ENCODE measurements around the gene RERE. TPM values are rescaled to one million over a fixed set of nuclear protein-coding genes. Genes with fewer than 3 reads are reported as not detected.
"Not testable (repeated sequence)": the region's sequence is repeated elsewhere in the genome, so short reads cannot be mapped to it uniquely, and the experiment has no call there.

Gene RERE
- polyA plus RNA-seq, 5 donors, result 104 to 119 (median 112) TPM

DNA sequence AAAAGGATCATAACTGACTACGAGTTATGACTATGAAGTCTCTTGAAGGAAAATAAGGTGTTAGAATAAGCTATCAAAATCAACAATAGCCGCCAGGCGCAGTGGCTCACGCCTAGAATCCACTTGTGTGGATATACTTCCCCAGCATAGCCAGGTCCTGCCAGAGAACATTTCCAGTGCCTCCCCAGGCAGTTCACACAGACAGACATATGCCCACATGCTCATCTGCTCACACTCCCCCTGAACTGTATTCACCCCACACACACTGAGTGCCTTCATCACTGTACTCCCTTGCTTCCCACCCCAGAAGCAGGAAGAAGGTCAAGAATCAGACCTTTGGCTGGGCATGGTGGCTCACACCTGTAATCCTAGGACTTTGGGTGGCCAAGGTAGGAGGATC is 6.5 kb downstream of the RERE start:
- no peak for DNase-seq

DNA sequence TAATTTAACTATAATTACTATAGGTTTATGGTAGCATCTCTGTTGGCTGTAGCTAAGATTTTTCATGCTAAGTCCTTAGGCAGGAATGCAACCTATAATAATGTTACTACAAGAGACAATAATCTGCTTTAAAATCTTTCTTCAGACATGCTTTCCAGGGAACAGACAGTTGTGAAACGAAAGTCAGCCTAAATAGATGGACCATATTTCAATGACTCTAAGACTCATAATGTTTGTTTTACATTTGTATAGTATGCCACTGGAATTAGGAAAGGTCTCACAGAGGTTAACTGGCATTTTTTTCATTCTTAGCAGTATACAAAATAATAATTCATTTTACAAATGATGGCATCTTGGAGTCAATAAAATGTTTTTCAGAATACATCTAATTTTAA is 8.1 kb downstream of the RERE start:
- DNase-seq, result no peak

DNA sequence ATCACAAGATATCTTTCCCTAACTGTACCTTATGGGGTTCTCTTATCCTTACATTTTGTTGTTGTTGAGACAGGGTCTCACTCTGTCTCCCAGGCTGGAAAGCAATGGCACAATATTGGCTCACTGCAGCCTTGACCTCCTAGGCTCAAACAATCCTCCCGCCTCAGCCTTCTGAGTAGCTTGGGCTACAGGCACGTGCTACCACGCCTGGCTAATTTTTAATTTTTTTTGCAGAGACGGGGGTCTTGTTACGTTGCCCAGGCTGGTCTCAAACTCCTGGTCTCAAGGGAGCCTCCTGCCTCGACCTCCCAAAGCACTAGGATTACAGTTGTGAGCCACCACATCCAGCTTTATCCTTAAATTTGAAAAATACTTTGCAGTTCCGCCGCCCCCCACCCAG is 10.4 kb downstream of the RERE start:
- DNase-seq, result no peak

DNA sequence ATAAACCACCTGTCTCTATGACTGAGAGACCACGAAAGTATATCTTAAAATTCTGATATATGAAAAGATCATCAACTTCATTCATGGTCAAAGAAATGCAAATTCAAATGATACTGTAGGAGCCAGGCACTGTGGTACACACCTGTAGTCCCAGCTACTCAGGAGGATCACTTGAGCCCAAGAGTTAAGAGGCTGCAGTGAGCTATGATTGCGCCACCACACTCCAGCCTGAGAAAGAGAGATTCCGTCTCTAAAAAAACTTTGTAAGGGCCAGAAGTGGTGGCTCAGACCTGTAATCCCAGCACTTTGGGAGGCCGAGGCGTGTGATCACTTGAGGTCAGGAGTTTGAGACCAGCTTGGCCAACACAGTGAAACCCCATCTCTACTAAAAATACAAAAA is 17.0 kb downstream of the RERE start:
- DNase-seq, result no peak

DNA sequence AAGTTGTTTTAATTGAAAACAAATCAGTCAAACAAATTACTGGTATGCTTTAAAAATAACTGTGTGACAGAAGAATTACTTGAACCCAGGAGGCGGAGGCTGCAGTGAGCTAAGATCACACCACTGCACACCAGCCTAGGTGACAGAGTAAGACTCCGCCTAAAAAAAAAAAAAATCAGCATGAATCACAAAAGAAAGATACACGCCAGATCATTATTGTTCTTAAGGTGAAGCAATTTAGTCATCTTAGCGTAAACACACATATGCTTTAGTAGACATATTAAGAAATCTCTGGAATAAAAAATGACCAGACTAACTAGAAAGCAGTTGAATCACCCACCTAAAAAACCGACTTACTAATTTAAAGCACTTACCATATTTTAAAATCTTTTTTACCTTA is 20.2 kb downstream of the RERE start:
- DNase-seq, result no peak

GRCh38 chr1:8796812-8797211 is 20.6 kb downstream of the RERE start:
- DNase-seq, result no peak

DNA sequence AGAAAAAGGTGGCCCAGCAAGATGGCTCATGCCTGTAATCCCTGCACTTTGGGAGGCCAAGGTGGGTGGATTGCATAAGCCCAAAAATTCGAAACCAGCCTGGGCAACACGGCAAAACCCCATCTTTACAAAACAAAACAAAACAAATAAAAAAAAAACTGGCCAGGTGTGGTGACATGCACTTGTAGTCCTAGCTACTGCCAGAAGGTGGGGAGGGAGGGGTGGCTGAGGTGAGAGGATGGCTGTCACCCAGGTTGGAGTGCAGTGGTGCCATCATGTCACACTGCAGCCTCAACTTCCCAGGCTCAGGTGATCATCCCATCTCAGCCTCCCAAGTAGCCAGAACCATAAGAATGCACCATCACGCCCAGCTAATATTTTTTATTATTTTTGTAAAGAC is 22.8 kb downstream of the RERE start:
- DNase-seq, result no peak

DNA sequence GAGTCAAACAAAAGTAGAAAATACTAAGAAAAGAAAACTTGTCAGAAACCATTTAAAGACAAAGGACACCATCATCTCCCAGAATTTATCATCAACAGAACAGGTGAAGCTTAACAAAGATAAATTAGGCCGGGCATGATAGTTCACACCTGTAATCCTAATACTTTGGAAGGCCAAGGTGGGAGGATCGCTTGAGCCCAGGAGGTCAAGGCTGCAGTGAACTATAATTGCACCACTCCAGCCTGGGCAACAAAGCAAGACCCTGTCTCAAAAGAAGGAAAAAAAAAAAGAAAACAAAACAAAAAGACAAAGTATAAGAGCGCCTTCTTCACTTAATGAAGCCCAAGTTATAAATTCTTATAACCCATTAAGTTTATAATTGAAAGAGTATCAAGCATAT is 25.6 kb downstream of the RERE start:
- no peak for DNase-seq

DNA sequence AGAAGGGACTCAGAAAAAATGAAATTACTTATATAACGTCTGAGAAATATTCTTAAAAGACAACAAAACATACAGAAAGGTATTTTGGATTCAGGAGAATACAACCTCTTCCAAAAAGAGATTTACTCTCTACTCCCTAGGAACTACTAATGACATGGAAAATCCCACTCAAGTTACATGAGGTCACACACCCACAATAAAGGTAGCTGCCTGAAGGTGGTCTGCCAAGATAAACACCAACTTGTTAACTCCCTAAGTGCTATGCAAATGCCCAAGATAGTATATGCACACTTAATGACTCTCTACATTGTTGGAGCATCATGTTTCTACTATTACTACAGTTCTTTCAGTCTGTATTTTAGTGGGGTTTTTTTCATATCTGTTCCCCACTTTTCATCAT is 26.5 kb downstream of the RERE start:
- DNase-seq, result no peak

DNA sequence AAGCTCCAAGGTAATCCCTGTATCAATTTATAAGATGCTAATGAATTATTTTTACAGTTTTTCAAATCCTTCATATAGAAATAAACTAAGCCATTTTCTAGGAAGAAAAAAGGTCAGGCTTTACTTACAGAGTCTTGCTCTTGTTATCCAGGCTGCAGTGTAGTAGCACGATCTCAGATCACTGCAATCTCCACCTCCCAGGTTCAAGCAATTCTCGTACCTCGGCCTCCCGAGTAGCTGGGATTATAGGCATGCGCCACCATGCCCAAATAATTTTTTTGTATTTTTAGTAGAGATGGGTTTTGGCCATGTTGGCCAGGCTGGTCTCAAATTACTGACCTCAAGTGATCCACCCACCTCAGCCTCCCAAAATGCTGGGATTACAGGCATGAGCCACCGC is 27.0 kb downstream of the RERE start:
- no peak for DNase-seq

GRCh38 chr1:8789314-8790214 is 27.9 kb downstream of the RERE start:
- peak; percentile 23 to 24 for DNase-seq

GRCh38 chr1:8787218-8787617 is 30.2 kb downstream of the RERE start:
- no peak for DNase-seq

- not testable (repeated sequence) for DNase-seq
These were observed 31.2 kb downstream of the RERE start for GRCh38 chr1:8786204-8786603.

- DNase-seq, result no peak
These were observed 34.5 kb downstream of the RERE start for GRCh38 chr1:8782955-8783354.

DNA sequence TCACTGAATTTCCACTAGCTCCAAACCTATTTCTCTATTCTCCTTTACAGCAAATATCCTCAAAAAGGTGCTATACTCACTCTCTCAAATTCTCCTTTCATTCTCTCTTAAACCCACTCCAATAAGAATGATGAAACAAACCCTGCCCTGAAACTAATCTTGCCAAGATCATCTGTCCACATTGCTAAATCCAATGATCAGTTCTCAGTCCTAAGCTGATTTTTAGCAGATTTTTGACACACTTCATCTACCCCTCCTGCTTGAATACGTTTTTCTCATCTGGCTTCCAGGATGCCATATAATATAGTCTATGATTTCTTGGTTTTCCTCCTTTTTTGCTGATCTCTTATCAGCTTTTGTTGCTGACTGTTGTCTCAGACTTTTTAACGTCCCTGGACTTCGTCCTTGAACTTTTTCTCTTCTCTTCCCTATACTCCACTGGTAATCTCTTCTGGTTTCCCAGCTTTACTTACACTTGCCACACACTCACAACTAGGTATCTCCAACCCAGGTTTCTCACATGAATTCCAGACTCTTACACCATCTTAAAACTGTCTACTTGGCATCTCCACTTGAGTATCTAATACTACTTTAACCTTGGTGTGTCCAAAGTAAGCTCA is 35.3 kb downstream of the RERE start:
- DNase-seq, result no peak

DNA sequence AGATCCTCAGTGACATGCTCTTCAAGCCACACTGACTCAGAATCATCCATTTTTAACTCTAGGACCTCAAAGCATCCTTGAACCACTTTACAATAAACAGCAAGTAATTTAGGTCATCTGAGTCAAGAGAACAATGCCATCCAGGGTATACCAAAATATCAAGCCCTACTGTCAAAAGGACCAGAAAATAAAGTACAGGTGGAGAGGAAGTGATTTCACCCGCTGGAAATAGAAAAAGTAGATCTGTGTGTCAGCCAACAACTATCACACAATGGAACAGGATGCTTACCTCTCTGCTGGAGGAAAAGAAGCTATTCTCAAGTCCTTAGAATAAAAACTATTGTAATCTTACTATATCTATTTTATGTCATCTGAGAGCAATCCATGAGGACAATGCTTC is 37.0 kb downstream of the RERE start:
- no peak for DNase-seq

- DNase-seq, result no peak
These were observed 39.6 kb downstream of the RERE start for GRCh38 chr1:8777867-8778266.

DNA sequence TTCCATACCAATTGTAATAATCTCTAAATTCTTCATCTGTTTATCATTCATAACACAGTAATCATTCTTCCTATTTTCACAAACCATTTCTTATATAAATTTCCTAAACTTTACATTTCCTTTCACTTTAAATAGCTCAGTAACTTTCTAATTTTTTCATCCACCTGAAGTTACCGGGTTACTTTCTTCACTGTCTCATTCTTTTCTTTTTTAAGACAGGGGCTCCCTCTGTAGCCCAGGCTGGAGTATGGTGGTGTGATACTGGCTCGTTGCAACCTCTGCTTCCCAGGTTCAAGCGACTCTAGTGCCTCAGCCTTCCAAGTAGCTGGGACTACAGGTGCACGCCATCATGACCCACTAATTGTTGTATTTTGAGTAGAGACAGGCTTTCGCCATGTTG is 41.3 kb downstream of the RERE start:
- no peak for DNase-seq

DNA sequence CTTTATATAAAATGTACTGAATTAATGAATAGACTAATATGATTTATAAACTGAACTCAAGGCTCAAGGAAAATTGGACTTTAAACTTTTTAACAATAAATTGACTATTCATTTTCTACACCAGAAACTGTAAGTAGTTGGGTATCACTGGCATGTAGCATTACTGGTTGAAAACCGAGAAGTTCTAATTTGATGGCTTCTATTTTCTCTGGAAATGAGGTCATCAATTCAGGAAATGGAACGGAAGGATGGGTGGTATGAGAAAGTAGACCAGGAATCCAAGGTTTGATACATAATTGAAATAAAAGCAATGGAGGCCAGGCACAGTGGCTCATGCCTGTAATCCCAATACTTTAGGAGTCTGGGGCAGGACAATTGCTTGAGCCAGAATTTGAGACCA is 50.4 kb downstream of the RERE start:
- no peak for DNase-seq

- no peak for DNase-seq
These were observed 52.2 kb downstream of the RERE start for GRCh38 chr1:8765198-8765597.

- no peak for DNase-seq
These were observed 53.0 kb downstream of the RERE start for GRCh38 chr1:8764293-8764937.

DNA sequence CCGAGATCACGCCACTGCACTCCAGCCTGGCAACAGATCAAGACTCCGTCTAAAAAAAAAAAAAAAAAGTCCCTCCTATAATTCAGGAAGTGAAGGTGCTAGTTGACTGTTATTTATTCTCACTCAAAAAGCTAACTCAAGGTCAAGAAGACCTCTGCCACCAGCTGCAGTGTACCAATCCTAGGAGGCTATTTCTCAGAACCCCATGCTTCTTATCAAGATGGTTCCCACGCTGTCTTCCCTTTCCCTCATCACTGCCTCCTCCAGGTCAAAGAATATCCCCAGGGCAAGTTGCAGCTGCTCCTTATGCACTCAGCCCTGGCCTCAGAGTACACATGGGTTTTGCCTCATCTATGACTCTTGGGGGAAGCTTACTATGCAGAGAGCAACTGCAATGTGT is 53.6 kb downstream of the RERE start:
- no peak for DNase-seq

- DNase-seq, result no peak
These were observed 62.4 kb downstream of the RERE start for GRCh38 chr1:8754993-8755392.

Measured in right lung (tissue), 5 donors.